ENCODE results near the gene MAP3K15. TPM values are rescaled to one million over a fixed set of nuclear protein-coding genes. Genes with fewer than 3 reads are reported as not detected.

Gene MAP3K15
- total RNA-seq, 1 donor from 2014 or later = 1.2 TPM

DNA sequence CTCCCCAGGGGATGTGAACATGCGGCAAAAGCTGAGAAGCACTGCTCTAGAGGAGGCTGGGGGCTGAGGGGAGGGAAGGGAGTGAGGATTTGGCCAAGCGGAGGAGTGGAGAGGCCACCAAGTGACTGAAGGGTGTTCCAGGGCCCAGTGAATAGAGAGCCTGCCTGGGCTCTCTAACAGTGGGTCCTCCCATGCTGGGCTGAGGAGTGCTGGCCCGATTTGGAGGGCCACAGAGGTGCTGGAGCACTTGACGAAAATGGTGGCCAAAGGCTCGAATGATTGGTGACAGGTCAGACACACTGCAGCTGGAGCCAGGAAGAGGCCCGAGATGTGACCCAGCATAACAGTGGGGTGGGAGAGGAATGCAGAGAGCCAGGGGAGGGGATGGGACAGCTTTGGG lies 37.5 kb upstream of the MAP3K15 start:
- no peak overlapping the region for H3K27ac Mint-ChIP-seq (ENCODE audit: unreplicated experiment)
- no peaks in the 10 kb centered on the region for H3K9me3 Mint-ChIP-seq
- H3K36me3 Mint-ChIP-seq (ENCODE audit: low read depth) = no peaks in the 10 kb centered on the region

GRCh38 chrX:19549838-19550237 lies 34.5 kb upstream of the MAP3K15 start:
- Mint-ChIP-seq H3K36me3 (ENCODE audit: low read depth) (no peaks in the 10 kb centered on the region), H3K27me3 (ENCODE audit: low read depth) (no peaks in the 10 kb centered on the region), H3K9me3 (no peaks in the 10 kb centered on the region), H3K27ac (ENCODE audit: unreplicated experiment) (no peak overlapping the region), H3K4me1 (no peaks in the 10 kb centered on the region), H3K4me3 (no peak overlapping the region)
- no peak for DNase-seq (ENCODE audit: low read depth, low spot score)
- TF ChIP-seq, protein P1, sequence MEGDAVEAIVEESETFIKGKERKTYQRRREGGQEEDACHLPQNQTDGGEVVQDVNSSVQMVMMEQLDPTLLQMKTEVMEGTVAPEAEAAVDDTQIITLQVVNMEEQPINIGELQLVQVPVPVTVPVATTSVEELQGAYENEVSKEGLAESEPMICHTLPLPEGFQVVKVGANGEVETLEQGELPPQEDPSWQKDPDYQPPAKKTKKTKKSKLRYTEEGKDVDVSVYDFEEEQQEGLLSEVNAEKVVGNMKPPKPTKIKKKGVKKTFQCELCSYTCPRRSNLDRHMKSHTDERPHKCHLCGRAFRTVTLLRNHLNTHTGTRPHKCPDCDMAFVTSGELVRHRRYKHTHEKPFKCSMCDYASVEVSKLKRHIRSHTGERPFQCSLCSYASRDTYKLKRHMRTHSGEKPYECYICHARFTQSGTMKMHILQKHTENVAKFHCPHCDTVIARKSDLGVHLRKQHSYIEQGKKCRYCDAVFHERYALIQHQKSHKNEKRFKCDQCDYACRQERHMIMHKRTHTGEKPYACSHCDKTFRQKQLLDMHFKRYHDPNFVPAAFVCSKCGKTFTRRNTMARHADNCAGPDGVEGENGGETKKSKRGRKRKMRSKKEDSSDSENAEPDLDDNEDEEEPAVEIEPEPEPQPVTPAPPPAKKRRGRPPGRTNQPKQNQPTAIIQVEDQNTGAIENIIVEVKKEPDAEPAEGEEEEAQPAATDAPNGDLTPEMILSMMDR (conservative IDR thresholded peaks at IDR 0.05) = no peak

More for the DNA sequence above, 37.5 kb upstream of the MAP3K15 start:
- H3K27me3 Mint-ChIP-seq (ENCODE audit: low read depth) = no peaks in the 10 kb centered on the region
- no peaks in the 10 kb centered on the region for H3K4me1 Mint-ChIP-seq
- no peak overlapping the region for H3K4me3 Mint-ChIP-seq
- TF ChIP-seq, protein P1 (conservative IDR thresholded peaks at IDR 0.05) = no peak
- no peak for DNase-seq (ENCODE audit: low read depth, low spot score)

DNA sequence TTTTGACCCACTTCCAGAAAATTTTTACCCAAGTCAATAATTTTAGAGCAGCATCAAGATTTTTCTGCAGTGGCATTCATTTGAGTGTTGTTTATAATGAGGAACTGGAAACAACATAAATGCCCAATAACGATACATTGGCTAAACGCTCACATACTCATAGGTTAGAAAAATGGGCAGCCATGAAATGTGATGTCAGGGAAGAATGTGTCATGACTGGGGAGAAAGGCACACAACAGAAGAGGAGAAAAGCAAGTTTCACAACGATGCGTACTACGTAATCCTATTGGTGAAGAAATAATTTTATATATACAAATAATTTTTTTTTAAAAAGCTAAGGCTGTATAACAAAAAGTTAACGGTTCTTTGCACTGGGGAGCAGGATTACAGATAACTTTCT lies 33.6 kb upstream of the MAP3K15 start:
- no peaks in the 10 kb centered on the region for H3K4me1 Mint-ChIP-seq
- TF ChIP-seq, protein P1 (conservative IDR thresholded peaks at IDR 0.05) = no peak
- no peak overlapping the region for H3K27ac Mint-ChIP-seq (ENCODE audit: unreplicated experiment)
- DNase-seq (ENCODE audit: low read depth, low spot score) = no peak
- no peak overlapping the region for H3K4me3 Mint-ChIP-seq
- no peaks in the 10 kb centered on the region for H3K9me3 Mint-ChIP-seq
- H3K36me3 Mint-ChIP-seq (ENCODE audit: low read depth) = no peaks in the 10 kb centered on the region
- H3K27me3 Mint-ChIP-seq (ENCODE audit: low read depth) = no peaks in the 10 kb centered on the region

DNA sequence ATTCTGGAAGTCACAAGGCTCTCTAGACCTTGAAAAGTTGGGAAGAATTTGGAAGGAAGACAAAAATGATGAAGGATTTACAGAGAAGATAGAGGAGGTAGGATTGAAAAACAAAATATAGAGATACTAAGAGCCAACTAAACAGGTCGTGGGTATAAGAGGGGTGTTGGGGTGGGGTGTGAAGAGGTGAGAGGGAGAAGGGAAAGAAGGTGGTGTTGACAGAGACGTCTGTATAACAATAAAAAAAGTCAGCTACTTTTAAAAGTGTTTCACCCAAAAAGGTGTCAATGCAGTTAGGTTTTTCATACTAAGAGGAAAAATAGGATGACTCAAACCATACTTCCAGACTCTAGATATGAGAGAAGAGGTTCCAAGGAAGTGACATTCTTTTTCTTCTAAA lies 33.0 kb upstream of the MAP3K15 start:
- Mint-ChIP-seq H3K9me3 (no peaks in the 10 kb centered on the region), H3K36me3 (ENCODE audit: low read depth) (no peaks in the 10 kb centered on the region), H3K4me3 (no peak overlapping the region), H3K27ac (ENCODE audit: unreplicated experiment) (no peak overlapping the region), H3K27me3 (ENCODE audit: low read depth) (no peaks in the 10 kb centered on the region), H3K4me1 (no peaks in the 10 kb centered on the region)
- no peak for DNase-seq (ENCODE audit: low read depth, low spot score)
- TF ChIP-seq, protein P1 (conservative IDR thresholded peaks at IDR 0.05) = no peak

- Mint-ChIP-seq H3K9me3 (no peaks in the 10 kb centered on the region), H3K4me1 (no peaks in the 10 kb centered on the region), H3K27me3 (ENCODE audit: low read depth) (no peaks in the 10 kb centered on the region), H3K27ac (ENCODE audit: unreplicated experiment) (no peak overlapping the region), H3K4me3 (no peak overlapping the region), H3K36me3 (ENCODE audit: low read depth) (peaks cover 4% of the 10 kb centered on the region)
- TF ChIP-seq, protein P1 (conservative IDR thresholded peaks at IDR 0.05) = no peak
- no peak for DNase-seq (ENCODE audit: low read depth, low spot score)
Measured at GRCh38 chrX:19545651-19546050, 30.3 kb upstream of the MAP3K15 start.
